WERI-Rb-1 (cell line): ENCODE data around the gene NUP93.
"Not testable (repeated sequence)": the region's sequence is repeated elsewhere in the genome, so short reads cannot be mapped to it uniquely, and the experiment has no call there.

Experiments used
- DNase-seq: peaks from one replicate; pipeline ENCODE4 v3.0.0-alpha.2; 2020
- H3K27ac ChIP-seq: fragments of 250-450 bp; sonication (Bioruptor Pico); 2 replicates; pipeline ENCODE4 v1.5.1; 2020; ENCODE audit warnings: mild to moderate bottlenecking, moderate library complexity
- H3K27me3 ChIP-seq: fragments of 250-450 bp; sonication (Bioruptor Pico); 2 replicates; pipeline ENCODE4 v1.5.1; 2021; ENCODE audit warnings: mild to moderate bottlenecking, low read depth, moderate library complexity; ENCODE audit not compliant: insufficient read depth, severe bottlenecking
- H3K36me3 ChIP-seq: fragments of 250-450 bp; sonication (Bioruptor Pico); 2 replicates; pipeline ENCODE4 v1.5.1; 2020; ENCODE audit warnings: mild to moderate bottlenecking, moderate library complexity
- H3K4me3 ChIP-seq: 2 replicates; pipeline ENCODE4 v1.5.1; 2011; ENCODE audit warnings: low read depth, mild to moderate bottlenecking, control low read depth, low read length
- H3K9me3 ChIP-seq: fragments of 250-450 bp; sonication (Bioruptor Pico); 2 replicates; pipeline ENCODE4 v1.5.1; 2021; ENCODE audit warnings: mild to moderate bottlenecking, moderate library complexity; ENCODE audit not compliant: severe bottlenecking
- TF ChIP-seq, protein P1 (sequence below): IDR thresholded peaks from 2 replicates; pipeline ENCODE4 v1.5.1; 2011; ENCODE audit warnings: low read depth, mild to moderate bottlenecking, control low read depth, inconsistent platforms, low read length

NUP93 gene

GRCh38 chr16:56797861-56798260, 67.9 kb downstream of the NUP93 start:
- Histone ChIP-seq H3K27ac (no peak overlapping the region), H3K9me3 (no peaks in the 10 kb centered on the region), H3K27me3 (no peaks in the 10 kb centered on the region), H3K36me3 (no peaks in the 10 kb centered on the region; the same call in 1 of the 2 replicates), H3K4me3 (no peak overlapping the region)
- TF ChIP-seq, protein P1, sequence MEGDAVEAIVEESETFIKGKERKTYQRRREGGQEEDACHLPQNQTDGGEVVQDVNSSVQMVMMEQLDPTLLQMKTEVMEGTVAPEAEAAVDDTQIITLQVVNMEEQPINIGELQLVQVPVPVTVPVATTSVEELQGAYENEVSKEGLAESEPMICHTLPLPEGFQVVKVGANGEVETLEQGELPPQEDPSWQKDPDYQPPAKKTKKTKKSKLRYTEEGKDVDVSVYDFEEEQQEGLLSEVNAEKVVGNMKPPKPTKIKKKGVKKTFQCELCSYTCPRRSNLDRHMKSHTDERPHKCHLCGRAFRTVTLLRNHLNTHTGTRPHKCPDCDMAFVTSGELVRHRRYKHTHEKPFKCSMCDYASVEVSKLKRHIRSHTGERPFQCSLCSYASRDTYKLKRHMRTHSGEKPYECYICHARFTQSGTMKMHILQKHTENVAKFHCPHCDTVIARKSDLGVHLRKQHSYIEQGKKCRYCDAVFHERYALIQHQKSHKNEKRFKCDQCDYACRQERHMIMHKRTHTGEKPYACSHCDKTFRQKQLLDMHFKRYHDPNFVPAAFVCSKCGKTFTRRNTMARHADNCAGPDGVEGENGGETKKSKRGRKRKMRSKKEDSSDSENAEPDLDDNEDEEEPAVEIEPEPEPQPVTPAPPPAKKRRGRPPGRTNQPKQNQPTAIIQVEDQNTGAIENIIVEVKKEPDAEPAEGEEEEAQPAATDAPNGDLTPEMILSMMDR: no peak
- no peak for DNase-seq

- Histone ChIP-seq H3K27ac (no peak overlapping the region), H3K4me3 (no peak overlapping the region), H3K36me3 (no peaks in the 10 kb centered on the region; the same call in 1 of the 2 replicates), H3K27me3 (no peaks in the 10 kb centered on the region), H3K9me3 (no peaks in the 10 kb centered on the region)
- TF ChIP-seq, protein P1: no peak
- DNase-seq: no peak
Observed at GRCh38 chr16:56798955-56799354, 69.0 kb downstream of the NUP93 start.

DNA sequence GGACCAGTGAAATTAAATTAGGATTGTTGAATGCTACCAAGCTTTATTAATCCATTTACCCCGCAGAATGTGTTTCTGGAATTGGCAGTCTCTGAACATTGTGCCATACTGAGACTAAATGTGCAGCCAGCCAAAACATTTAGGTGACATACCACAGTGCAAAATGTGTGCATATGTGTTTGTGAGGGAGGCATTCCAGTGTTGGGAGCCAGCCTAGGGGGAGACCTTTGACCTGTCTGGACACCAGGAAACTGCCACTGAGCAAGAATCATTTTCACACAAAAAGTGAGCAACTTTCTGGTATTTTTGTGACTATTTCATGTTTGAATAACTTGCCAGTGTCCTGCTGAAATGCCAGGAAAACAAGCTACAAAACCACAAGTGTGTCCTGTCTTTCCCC, 70.4 kb downstream of the NUP93 start:
- H3K27ac ChIP-seq: peak overlapping the region; percentile 42
- no peaks in the 10 kb centered on the region; the same call in 1 of the 2 replicates for H3K36me3 ChIP-seq
- H3K4me3 ChIP-seq: no peak overlapping the region
- no peak for DNase-seq
- H3K9me3 ChIP-seq: no peaks in the 10 kb centered on the region
- H3K27me3 ChIP-seq: no peaks in the 10 kb centered on the region
- TF ChIP-seq, protein P1: no peak

- H3K4me3 ChIP-seq: no peak overlapping the region
- H3K27me3 ChIP-seq: no peaks in the 10 kb centered on the region
- H3K27ac ChIP-seq: no peak overlapping the region; the same call in 1 of the 2 replicates
- H3K36me3 ChIP-seq: peaks cover 14% of the 10 kb centered on the region
- TF ChIP-seq, protein P1: no peak
- DNase-seq: no peak
- no peaks in the 10 kb centered on the region for H3K9me3 ChIP-seq
Observed at GRCh38 chr16:56801762-56802161, 71.8 kb downstream of the NUP93 start.

GRCh38 chr16:56807011-56807675, 77.2 kb downstream of the NUP93 start:
- H3K27ac ChIP-seq: no peak overlapping the region
- H3K4me3 ChIP-seq: no peak overlapping the region
- H3K36me3 ChIP-seq: peaks cover 22% of the 10 kb centered on the region
- DNase-seq: no peak
- no peaks in the 10 kb centered on the region for H3K9me3 ChIP-seq
- TF ChIP-seq, protein P1: no peak
- no peaks in the 10 kb centered on the region for H3K27me3 ChIP-seq

GRCh38 chr16:56807676-56808067, 77.7 kb downstream of the NUP93 start:
- H3K36me3 ChIP-seq: peaks cover 22% of the 10 kb centered on the region
- DNase-seq, H3K4me3 ChIP-seq, H3K9me3 ChIP-seq, H3K27ac ChIP-seq, H3K27me3 ChIP-seq: not testable (repeated sequence)
